Measurements from ENCODE around the gene MEF2C.

GRCh38 chr5:88740604-88741185, 142.3 kb downstream of the MEF2C start:
- TF ChIP-seq MAX (IDR thresholded peaks at IDR 0.05) (no peak), POLR2A (IDR thresholded peaks at IDR 0.05; ENCODE audit: borderline replicate concordance, extremely low read depth, insufficient read depth, insufficient read length) (no peak), CTCF (IDR thresholded peaks at IDR 0.05 in 2 of 3, conservative IDR thresholded peaks at IDR 0.05 in 1 of 3; ENCODE audit: borderline replicate concordance in 1 of 3, insufficient read depth in 1 of 3, low read depth in 2 of 3, low read length in 2 of 3) (no peak), ELF1 (IDR thresholded peaks at IDR 0.05; ENCODE audit: borderline replicate concordance, low read depth) (no peak), EGR1 (IDR thresholded peaks at IDR 0.05; ENCODE audit: low read depth) (no peak), ZFX (IDR thresholded peaks at IDR 0.05) (no peak), EZH2phosphoT487 (IDR thresholded peaks at IDR 0.05; ENCODE audit: borderline replicate concordance) (no peak), YY1 (IDR thresholded peaks at IDR 0.05; ENCODE audit: extremely low read depth, insufficient replicate concordance, low read depth, low read length) (no peak), ATF3 (IDR thresholded peaks at IDR 0.05) (no peak), TCF7L2 (IDR thresholded peaks at IDR 0.05; ENCODE audit: borderline replicate concordance, extremely low read depth, insufficient read depth, insufficient read length) (no peak), RAD21 (IDR thresholded peaks at IDR 0.05; ENCODE audit: low read depth) (no peak), SIN3A (IDR thresholded peaks at IDR 0.05; ENCODE audit: low read depth) (no peak)
